A673 (cell line): Measurements from ENCODE around the gene SLC35C1.

Source experiments
- EZH2 ChIP-seq: fragments of 200-600 bp; sonication (generic); IDR thresholded peaks from 2 replicates; pipeline ENCODE4 v1.6.1; 2017; ENCODE audit warnings: borderline replicate concordance, low read depth, mild to moderate bottlenecking, mixed read lengths, antibody characterized with exemption, low read length; ENCODE audit not compliant: poor library complexity, severe bottlenecking
- TF ChIP-seq, protein P1 (sequence below): fragments of 300-800, 200-600 bp; sonication (generic); conservative IDR thresholded peaks from 2 replicates; pipeline ENCODE4 v1.5.1; 2017; ENCODE audit warnings: low read depth, mild to moderate bottlenecking, antibody characterized with exemption, low read length, moderate library complexity, mixed read lengths

DNA sequence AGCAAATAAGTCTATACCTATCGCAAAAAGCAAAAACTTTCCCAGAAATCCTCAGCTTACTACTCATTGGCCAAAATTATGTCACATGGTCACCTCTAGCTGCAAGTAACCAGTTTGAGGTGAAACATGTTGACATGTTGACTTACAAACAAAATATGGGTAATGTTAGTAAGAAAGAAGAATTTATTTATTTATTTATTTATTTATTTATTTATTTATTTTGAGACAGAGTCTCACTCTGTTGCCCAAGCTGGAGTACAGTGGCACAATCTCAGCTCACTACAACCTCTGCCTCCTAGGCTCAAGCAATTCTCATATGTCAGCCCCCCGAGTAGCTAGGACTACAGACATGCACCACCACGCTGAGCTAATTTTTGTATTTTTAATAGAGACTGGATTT, 5.4 kb upstream of the SLC35C1 start:
- TF ChIP-seq, protein P1, sequence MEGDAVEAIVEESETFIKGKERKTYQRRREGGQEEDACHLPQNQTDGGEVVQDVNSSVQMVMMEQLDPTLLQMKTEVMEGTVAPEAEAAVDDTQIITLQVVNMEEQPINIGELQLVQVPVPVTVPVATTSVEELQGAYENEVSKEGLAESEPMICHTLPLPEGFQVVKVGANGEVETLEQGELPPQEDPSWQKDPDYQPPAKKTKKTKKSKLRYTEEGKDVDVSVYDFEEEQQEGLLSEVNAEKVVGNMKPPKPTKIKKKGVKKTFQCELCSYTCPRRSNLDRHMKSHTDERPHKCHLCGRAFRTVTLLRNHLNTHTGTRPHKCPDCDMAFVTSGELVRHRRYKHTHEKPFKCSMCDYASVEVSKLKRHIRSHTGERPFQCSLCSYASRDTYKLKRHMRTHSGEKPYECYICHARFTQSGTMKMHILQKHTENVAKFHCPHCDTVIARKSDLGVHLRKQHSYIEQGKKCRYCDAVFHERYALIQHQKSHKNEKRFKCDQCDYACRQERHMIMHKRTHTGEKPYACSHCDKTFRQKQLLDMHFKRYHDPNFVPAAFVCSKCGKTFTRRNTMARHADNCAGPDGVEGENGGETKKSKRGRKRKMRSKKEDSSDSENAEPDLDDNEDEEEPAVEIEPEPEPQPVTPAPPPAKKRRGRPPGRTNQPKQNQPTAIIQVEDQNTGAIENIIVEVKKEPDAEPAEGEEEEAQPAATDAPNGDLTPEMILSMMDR, result no peak
- TF ChIP-seq EZH2, result no peak
